Activated naive CD8-positive, alpha-beta T cell treated with anti-CD3 and anti-CD28 coated beads, Interleukin-2, amount 50 U/mL, for 24 hours (primary cell): ENCODE measurements around the gene ARL4D.
A peak's percentile ranks its signal among the peaks of the same experiment; 100 is the strongest.
"Not testable (repeated sequence)": the region's sequence is repeated elsewhere in the genome, so short reads cannot be mapped to it uniquely, and the experiment has no call there.

ENCODE experiments used
- ATAC-seq: fragments of 150-1000 bp; cut with Tn5 transposase; one replicate; pipeline ENCODE4 v1.10.0; 2021
- DNase-seq: peaks from one replicate; pipeline ENCODE4 v3.0.0; 2021
- H3K27ac Mint-ChIP-seq: one replicate; pipeline ENCODE4 v1.8.0; 2021; ENCODE audit warnings: mild to moderate bottlenecking, mixed read lengths
- H3K27me3 Mint-ChIP-seq: one replicate; pipeline ENCODE4 v1.8.0; 2021; ENCODE audit warnings: mixed read lengths
- H3K36me3 Mint-ChIP-seq: one replicate; pipeline ENCODE4 v1.8.0; 2021; ENCODE audit warnings: low read depth, mixed read lengths
- H3K4me1 Mint-ChIP-seq: one replicate; pipeline ENCODE4 v1.8.0; 2021; ENCODE audit warnings: mixed read lengths
- H3K4me3 Mint-ChIP-seq: one replicate; pipeline ENCODE4 v1.8.0; 2021; ENCODE audit warnings: mild to moderate bottlenecking, moderate library complexity, mixed read lengths
- H3K9me3 Mint-ChIP-seq: one replicate; pipeline ENCODE4 v1.8.0; 2021; ENCODE audit warnings: mixed read lengths

Gene ARL4D

GRCh38 chr17:43363926-43364285 lies 34.9 kb upstream of the ARL4D start:
- DNase-seq (no peak), ATAC-seq (no peak)
- H3K27me3 Mint-ChIP-seq: peaks cover 5% of the 10 kb centered on the region
- H3K36me3 Mint-ChIP-seq: peaks cover 12% of the 10 kb centered on the region
- no peak overlapping the region for H3K4me3 Mint-ChIP-seq
- no peaks in the 10 kb centered on the region for H3K9me3 Mint-ChIP-seq
- H3K4me1 Mint-ChIP-seq: peaks cover 67% of the 10 kb centered on the region
- no peak overlapping the region for H3K27ac Mint-ChIP-seq

GRCh38 chr17:43365356-43365755 lies 33.4 kb upstream of the ARL4D start:
- peaks cover 67% of the 10 kb centered on the region for H3K4me1 Mint-ChIP-seq
- H3K27me3 Mint-ChIP-seq: peaks cover 5% of the 10 kb centered on the region
- H3K36me3 Mint-ChIP-seq: peaks cover 5% of the 10 kb centered on the region
- no peak overlapping the region for H3K4me3 Mint-ChIP-seq
- ATAC-seq (no peak), DNase-seq (no peak)
- no peak overlapping the region for H3K27ac Mint-ChIP-seq
- H3K9me3 Mint-ChIP-seq: no peaks in the 10 kb centered on the region

- Mint-ChIP-seq H3K4me1 (peaks cover 63% of the 10 kb centered on the region), H3K27ac (peak overlapping the region; percentile 44)
- not testable (repeated sequence) for H3K36me3 Mint-ChIP-seq, H3K27me3 Mint-ChIP-seq, ATAC-seq, H3K4me3 Mint-ChIP-seq, H3K9me3 Mint-ChIP-seq, DNase-seq
These were observed 32.9 kb upstream of the ARL4D start for GRCh38 chr17:43365921-43366320.

- H3K36me3 Mint-ChIP-seq: no peaks in the 10 kb centered on the region
- no peak for ATAC-seq
- peak overlapping the region; percentile 87 for H3K4me3 Mint-ChIP-seq
- no peaks in the 10 kb centered on the region for H3K9me3 Mint-ChIP-seq
- peaks cover 63% of the 10 kb centered on the region for H3K4me1 Mint-ChIP-seq
- peak; percentile 38 for DNase-seq
- H3K27me3 Mint-ChIP-seq: peaks cover 1% of the 10 kb centered on the region
- peak overlapping the region; percentile 100 for H3K27ac Mint-ChIP-seq
These were observed 31.7 kb upstream of the ARL4D start for GRCh38 chr17:43366891-43367736.

GRCh38 chr17:43367737-43368242 lies 31.0 kb upstream of the ARL4D start:
- Mint-ChIP-seq H3K36me3 (no peaks in the 10 kb centered on the region), H3K27ac (peak overlapping the region; percentile 100), H3K27me3 (peaks cover 1% of the 10 kb centered on the region), H3K4me3 (peak overlapping the region; percentile 87), H3K9me3 (no peaks in the 10 kb centered on the region), H3K4me1 (peaks cover 62% of the 10 kb centered on the region)
- ATAC-seq (peak; percentile 58), DNase-seq (peak; percentile 41)

- DNase-seq: peak; percentile 71
- H3K36me3 Mint-ChIP-seq: no peaks in the 10 kb centered on the region
- no peaks in the 10 kb centered on the region for H3K9me3 Mint-ChIP-seq
- peak overlapping the region; percentile 87 for H3K4me3 Mint-ChIP-seq
- peaks cover 58% of the 10 kb centered on the region for H3K4me1 Mint-ChIP-seq
- peak overlapping the region; percentile 100 for H3K27ac Mint-ChIP-seq
- ATAC-seq: peak; percentile 53
- peaks cover 1% of the 10 kb centered on the region for H3K27me3 Mint-ChIP-seq
These were observed 29.9 kb upstream of the ARL4D start for GRCh38 chr17:43368740-43369506.

- Mint-ChIP-seq H3K36me3 (no peaks in the 10 kb centered on the region), H3K27me3 (peaks cover 1% of the 10 kb centered on the region), H3K9me3 (no peaks in the 10 kb centered on the region), H3K27ac (peak overlapping the region; percentile 100), H3K4me3 (peak overlapping the region; percentile 87), H3K4me1 (peaks cover 58% of the 10 kb centered on the region)
- no peak for DNase-seq
- ATAC-seq: no peak
These were observed 28.8 kb upstream of the ARL4D start for GRCh38 chr17:43369986-43370385.

- no peak overlapping the region for H3K4me3 Mint-ChIP-seq
- DNase-seq: no peak
- no peak overlapping the region for H3K27ac Mint-ChIP-seq
- H3K36me3 Mint-ChIP-seq: no peaks in the 10 kb centered on the region
- H3K27me3 Mint-ChIP-seq: peaks cover 1% of the 10 kb centered on the region
- peaks cover 51% of the 10 kb centered on the region for H3K4me1 Mint-ChIP-seq
- H3K9me3 Mint-ChIP-seq: no peaks in the 10 kb centered on the region
- ATAC-seq: no peak
These were observed 27.5 kb upstream of the ARL4D start for GRCh38 chr17:43371227-43371821.

GRCh38 chr17:43372273-43372911 lies 26.4 kb upstream of the ARL4D start:
- ATAC-seq (no peak), DNase-seq (no peak)
- H3K27me3 Mint-ChIP-seq: peaks cover 1% of the 10 kb centered on the region
- no peaks in the 10 kb centered on the region for H3K36me3 Mint-ChIP-seq
- H3K27ac Mint-ChIP-seq: peak overlapping the region; percentile 50
- no peak overlapping the region for H3K4me3 Mint-ChIP-seq
- peaks cover 41% of the 10 kb centered on the region for H3K4me1 Mint-ChIP-seq
- no peaks in the 10 kb centered on the region for H3K9me3 Mint-ChIP-seq

- no peaks in the 10 kb centered on the region for H3K36me3 Mint-ChIP-seq
- no peaks in the 10 kb centered on the region for H3K9me3 Mint-ChIP-seq
- peaks cover 31% of the 10 kb centered on the region for H3K4me1 Mint-ChIP-seq
- no peak overlapping the region for H3K4me3 Mint-ChIP-seq
- no peaks in the 10 kb centered on the region for H3K27me3 Mint-ChIP-seq
- DNase-seq (no peak), ATAC-seq (no peak)
- no peak overlapping the region for H3K27ac Mint-ChIP-seq
These were observed 25.4 kb upstream of the ARL4D start for GRCh38 chr17:43373356-43373755.

- H3K27ac Mint-ChIP-seq, ATAC-seq, DNase-seq, H3K36me3 Mint-ChIP-seq, H3K27me3 Mint-ChIP-seq, H3K4me3 Mint-ChIP-seq: not testable (repeated sequence)
- H3K9me3 Mint-ChIP-seq: peaks cover 12% of the 10 kb centered on the region
- H3K4me1 Mint-ChIP-seq: peaks cover 14% of the 10 kb centered on the region
These were observed 22.9 kb upstream of the ARL4D start for GRCh38 chr17:43375915-43376314.

- Mint-ChIP-seq H3K27ac (no peak overlapping the region), H3K9me3 (peaks cover 14% of the 10 kb centered on the region), H3K27me3 (no peaks in the 10 kb centered on the region), H3K4me3 (no peak overlapping the region), H3K4me1 (peaks cover 4% of the 10 kb centered on the region), H3K36me3 (peaks cover 2% of the 10 kb centered on the region)
- no peak for ATAC-seq
- DNase-seq: no peak
These were observed 21.6 kb upstream of the ARL4D start for GRCh38 chr17:43377056-43377810.

GRCh38 chr17:43378766-43379165 lies 20.0 kb upstream of the ARL4D start:
- Mint-ChIP-seq H3K4me3 (no peak overlapping the region), H3K27me3 (no peaks in the 10 kb centered on the region), H3K9me3 (peaks cover 14% of the 10 kb centered on the region), H3K27ac (no peak overlapping the region), H3K4me1 (no peaks in the 10 kb centered on the region), H3K36me3 (peaks cover 2% of the 10 kb centered on the region)
- DNase-seq (no peak), ATAC-seq (no peak)

- H3K4me3 Mint-ChIP-seq: no peak overlapping the region
- H3K27me3 Mint-ChIP-seq: no peaks in the 10 kb centered on the region
- no peaks in the 10 kb centered on the region for H3K4me1 Mint-ChIP-seq
- DNase-seq: no peak
- ATAC-seq: no peak
- no peak overlapping the region for H3K27ac Mint-ChIP-seq
- peaks cover 2% of the 10 kb centered on the region for H3K36me3 Mint-ChIP-seq
- peaks cover 14% of the 10 kb centered on the region for H3K9me3 Mint-ChIP-seq
These were observed 18.5 kb upstream of the ARL4D start for GRCh38 chr17:43380307-43380706.
